Endothelial cell of umbilical vein (primary cell): ENCODE results near the gene ARHGEF28. TPM values are rescaled to one million over a fixed set of nuclear protein-coding genes. Genes with fewer than 3 reads are reported as not detected.

Experiments
- BruUV-seq: library from RNA; stranded (reverse); fragments of 400-500 nt; replicated peaks from 2 replicates; lab custom pipeline; 2021; lab: Mats Ljungman, UMichigan
- CTCF ChIA-PET: fragments of 300-600, 350-600 bp; sonication (Branson Sonifier 250); formaldehyde crosslinking; loops from one replicate; lab custom pipeline; 2021; ENCODE audit warnings: antibody characterized with exemption, inconsistent platforms; lab: Charles Lee
- POLR2A ChIA-PET: fragments of 300-600, 350-600 bp; sonication (Branson Sonifier 250); formaldehyde crosslinking; loops from one replicate; lab custom pipeline; 2021; ENCODE audit warnings: antibody characterized with exemption, inconsistent platforms; lab: Charles Lee
- DNase-seq: peaks from one replicate; pipeline ENCODE4 v3.0.0-alpha.2; 2011; ENCODE audit warnings: low read depth, low spot score
- FAIRE-seq: peaks from 2 replicates; lab custom pipeline; 2011; peaks lifted over from hg19 to GRCh38; lab: Jason Lieb, UNC
- H2AFZ ChIP-seq: 2 replicates; pipeline ENCODE4 v1.6.0; 2012; ENCODE audit warnings: low read depth, low read length, control low read depth, inconsistent platforms
- H3K27ac ChIP-seq: 2 replicates; pipeline ENCODE4 v1.5.1; 2011; ENCODE audit warnings: low read depth, mild to moderate bottlenecking, control low read depth, low read length, moderate library complexity; ENCODE audit not compliant: insufficient read depth
- H3K27me3 ChIP-seq, 2 experiments: 2 replicates each; pipeline versions ENCODE4 v1.6.0 to v1.6.1; 2011; ENCODE audit warnings: low read length in 2 of 2, mixed read lengths in 1 of 2; ENCODE audit not compliant: control insufficient read depth in 2 of 2, insufficient read depth in 2 of 2
- H3K36me3 ChIP-seq, 2 experiments: 2 replicates in 1 of 2; 3 replicates in 1 of 2; pipeline ENCODE4 v1.5.1; 2011; ENCODE audit warnings: low read length in 2 of 2, mild to moderate bottlenecking in 1 of 2, moderate library complexity in 1 of 2; ENCODE audit not compliant: control insufficient read depth in 2 of 2, insufficient read depth in 2 of 2; ENCODE audit errors: extremely low read depth in 1 of 2
- H3K4me1 ChIP-seq: 3 replicates; pipeline ENCODE4 v1.5.1; 2011; ENCODE audit warnings: mild to moderate bottlenecking, low read length; ENCODE audit not compliant: control insufficient read depth, insufficient read depth; ENCODE audit errors: extremely low read depth
- H3K4me2 ChIP-seq: 2 replicates; pipeline ENCODE4 v1.6.1; 2011; ENCODE audit warnings: low read length, control low read depth, mixed read lengths; ENCODE audit not compliant: insufficient read depth
- H3K4me3 ChIP-seq, 3 experiments: fragments of 200-600 bp in 1 of 3; sonication (generic), shearing (Covaris generic) in 1 of 3; replicated peaks in 1 of 3; 2 replicates each; pipeline ENCODE4 v1.5.1; 2011 to 2016; ENCODE audit warnings: control low read depth in 3 of 3, low read length in 3 of 3, mild to moderate bottlenecking in 2 of 3, inconsistent platforms in 1 of 3, low read depth in 1 of 3, moderate library complexity in 1 of 3; ENCODE audit not compliant: insufficient read depth in 1 of 3
- H3K79me2 ChIP-seq: 2 replicates; pipeline ENCODE4 v1.6.0; 2012; ENCODE audit warnings: low read length, inconsistent platforms; ENCODE audit not compliant: control insufficient read depth, insufficient read depth
- H3K9ac ChIP-seq: replicated peaks from 2 replicates; pipeline ENCODE3; 2011; ENCODE audit warnings: low read length, control low read depth; ENCODE audit not compliant: insufficient read depth; ENCODE audit errors: extremely low read depth
- H3K9me1 ChIP-seq: replicated peaks from 3 replicates; pipeline ENCODE4 v1.6.0; 2011; ENCODE audit warnings: mild to moderate bottlenecking, low read length; ENCODE audit not compliant: control insufficient read depth, insufficient read depth; ENCODE audit errors: extremely low read depth
- H3K9me3 ChIP-seq: replicated peaks from 2 replicates; pipeline ENCODE4 v1.5.1; 2012; ENCODE audit warnings: low read length, inconsistent platforms; ENCODE audit not compliant: control insufficient read depth, insufficient read depth
- H4K20me1 ChIP-seq: replicated peaks from 2 replicates; pipeline ENCODE3; 2011; ENCODE audit warnings: mild to moderate bottlenecking, low read length; ENCODE audit not compliant: control insufficient read depth, insufficient read depth; ENCODE audit errors: extremely low read depth
- CTCF ChIP-seq, 2 donors: IDR thresholded peaks; 1 replicate in 1 of 2; 2 replicates in 1 of 2; pipeline ENCODE4 v1.5.1; 2011; ENCODE audit warnings: low read length in 2 of 2, mild to moderate bottlenecking in 2 of 2, moderate library complexity in 2 of 2, control low read depth in 1 of 2, inconsistent platforms in 1 of 2, low read depth in 1 of 2; ENCODE audit not compliant: insufficient read depth in 1 of 2; ENCODE audit errors: extremely low read depth in 1 of 2
- EZH2 ChIP-seq: IDR thresholded peaks from 2 replicates; pipeline ENCODE4 v1.6.1; 2012; ENCODE audit warnings: borderline replicate concordance, low read depth, mild to moderate bottlenecking, moderate library complexity, low read length, inconsistent platforms; ENCODE audit not compliant: severe bottlenecking
- FOS ChIP-seq: IDR thresholded peaks from 2 replicates; pipeline ENCODE4 v1.6.1; 2011; ENCODE audit warnings: mild to moderate bottlenecking, low read length, moderate library complexity, borderline replicate concordance; ENCODE audit not compliant: insufficient read depth
- GATA2 ChIP-seq: IDR thresholded peaks from 2 replicates; pipeline ENCODE4 v1.7.0; 2011; ENCODE audit warnings: low read depth, mild to moderate bottlenecking, moderate library complexity, mixed read lengths, low read length; ENCODE audit not compliant: insufficient read length, insufficient read depth
- JUN ChIP-seq: IDR thresholded peaks from 2 replicates; pipeline ENCODE4 v1.6.1; 2011; ENCODE audit warnings: borderline replicate concordance, low read depth; ENCODE audit not compliant: insufficient read length, insufficient read depth
- MAX ChIP-seq: IDR thresholded peaks from 2 replicates; pipeline ENCODE4 v1.6.1; 2011; ENCODE audit not compliant: insufficient read depth, insufficient read length
- MYC ChIP-seq: IDR thresholded peaks from one replicate; pipeline ENCODE4 v1.6.1; 2011; ENCODE audit warnings: mild to moderate bottlenecking, low read depth, low read length
- POLR2A ChIP-seq: IDR thresholded peaks from 2 replicates; pipeline ENCODE4 v1.6.1; 2012; ENCODE audit warnings: low read depth, mild to moderate bottlenecking, control low read depth, low read length
- POLR2AphosphoS5 ChIP-seq: IDR thresholded peaks from 2 replicates; pipeline ENCODE4 v1.6.1; 2012; ENCODE audit warnings: low read depth, mild to moderate bottlenecking, control low read depth, low read length, moderate library complexity; ENCODE audit not compliant: insufficient read depth
- dilution Hi-C: fragments of 300-500 bp; cut with MboI; formaldehyde crosslinking; loops from one replicate; pipeline ENCODE4 v1.15.0; 2019; ENCODE audit warnings: low sequenced_read_pairs; ENCODE audit not compliant: extremely low pct_ligation_motif_present
- intact Hi-C: fragments of 100-400 bp; cut with micrococcal nuclease; formaldehyde crosslinking; loops from one replicate; pipeline ENCODE4 v1.10.0; 2022
- polyA plus RNA-seq, 4 experiments: library from polyadenylated mRNA; depleted of rRNA in 3 of 4; stranded (reverse) in 3 of 4; unstranded in 1 of 4; fragments of >200 nt; gene quantifications; 2 replicates each; pipeline versions ENCODE4 v1.2.1 to v1.2.3, GENCODE V29; 2011 to 2012; ENCODE audit warnings: missing spikeins in 1 of 4
- total RNA-seq: library from RNA; stranded (reverse); gene quantifications from 2 replicates; pipeline ENCODE4 v1.2.3, GENCODE V29; 2021

The ARHGEF28 gene
- total and polyA plus RNA-seq, 2 donors (not counting 3 experiments of a cell fraction or from before 2014, with no cell fraction given): 29.5 to 108 TPM

GRCh38 chr5:73906277-73906676, 280.3 kb downstream of the ARHGEF28 start:
- intact Hi-C loops: no loop called here
- TF ChIP-seq POLR2A (no peak), MAX (no peak), EZH2 (no peak), FOS (no peak), GATA2 (no peak), JUN (no peak), MYC (no peak), POLR2AphosphoS5 (no peak), CTCF (IDR thresholded peaks at IDR 0.05; ENCODE audit: extremely low read depth in 1 of 2, insufficient read depth in 1 of 2, low read depth in 1 of 2, low read length in 2 of 2) (no peak)
- no peaks in the 10 kb centered on the region for H3K79me2 ChIP-seq
- POLR2A ChIA-PET: interaction anchor here (1.6 kb wide), 1 partner anchor 734 kb away, joined by 5 read pairs; the partner anchor contains the start of gene ENC1
- H3K4me2 ChIP-seq: no peak overlapping the region
- H3K27ac ChIP-seq: no peak overlapping the region
- no peaks in the 10 kb centered on the region for H3K9me3 ChIP-seq
- no peaks in the 10 kb centered on the region for H3K4me1 ChIP-seq
- no peak overlapping the region for H2AFZ ChIP-seq
- no peak overlapping the region for H3K9ac ChIP-seq
- dilution Hi-C loops: no loop called here
- H4K20me1 ChIP-seq: no peaks in the 10 kb centered on the region
- FAIRE-seq (no peak), DNase-seq (no peak)
- H3K4me3 ChIP-seq: no peak overlapping the region
- H3K9me1 ChIP-seq: no peaks in the 10 kb centered on the region
- H3K27me3 ChIP-seq: no peaks in the 10 kb centered on the region
- BruUV-seq: no TSS peak
- CTCF ChIA-PET: interaction anchor here (3.1 to 3.4 kb wide), 2 partner anchors 736 to 743 kb away, joined by 14 to 15 read pairs; partner anchors contain the start of gene ENC1
- peaks cover 26 to 32% of the 10 kb centered on the region in 2 experiments for H3K36me3 ChIP-seq
